ENCODE measurements around the gene TCF19. TPM values are rescaled to one million over a fixed set of nuclear protein-coding genes. Genes with fewer than 3 reads are reported as not detected.
"Not testable (repeated sequence)": the region's sequence is repeated elsewhere in the genome, so short reads cannot be mapped to it uniquely, and the experiment has no call there.

TCF19 gene
- total RNA-seq, 1 donor from 2014 or later: 6.4 TPM

GRCh38 chr6:31197559-31198305, 39.3 kb downstream of the TCF19 start:
- no peak for TF ChIP-seq CTCF (IDR thresholded peaks at IDR 0.05; ENCODE audit: insufficient read depth, low read length, poor library complexity, severe bottlenecking)

GRCh38 chr6:31199105-31199452, 40.7 kb downstream of the TCF19 start:
- not testable (repeated sequence) for H3K36me3 ChIP-seq (ENCODE audit: control insufficient read depth, insufficient read depth, low read length); DNase-seq (ENCODE audit: low read depth); H3K4me3 ChIP-seq (ENCODE audit: low read depth, low read length); H3K27me3 ChIP-seq (ENCODE audit: control insufficient read depth, insufficient read depth, low read length)

More at GRCh38 chr6:31197559-31198305, 39.3 kb downstream of the TCF19 start:
- no peaks in the 10 kb centered on the region for H3K27me3 ChIP-seq (ENCODE audit: control insufficient read depth, insufficient read depth, low read length)
- DNase-seq (ENCODE audit: low read depth): no peak
- H3K4me3 ChIP-seq (ENCODE audit: low read depth, low read length): peak overlapping the region; percentile 76
- H3K36me3 ChIP-seq (ENCODE audit: control insufficient read depth, insufficient read depth, low read length): no peaks in the 10 kb centered on the region

- TF ChIP-seq CTCF (IDR thresholded peaks at IDR 0.05; ENCODE audit: insufficient read depth, low read length, poor library complexity, severe bottlenecking): no peak
- no peak for DNase-seq (ENCODE audit: low read depth)
- no peaks in the 10 kb centered on the region for H3K27me3 ChIP-seq (ENCODE audit: control insufficient read depth, insufficient read depth, low read length)
- H3K36me3 ChIP-seq (ENCODE audit: control insufficient read depth, insufficient read depth, low read length): no peaks in the 10 kb centered on the region
- H3K4me3 ChIP-seq (ENCODE audit: low read depth, low read length): no peak overlapping the region
Observed at GRCh38 chr6:31202259-31203166, 44.1 kb downstream of the TCF19 start.

- Histone ChIP-seq H3K27me3 (ENCODE audit: control insufficient read depth, insufficient read depth, low read length) (no peaks in the 10 kb centered on the region), H3K36me3 (ENCODE audit: control insufficient read depth, insufficient read depth, low read length) (no peaks in the 10 kb centered on the region), H3K4me3 (ENCODE audit: low read depth, low read length) (no peak overlapping the region)
- no peak for TF ChIP-seq CTCF (IDR thresholded peaks at IDR 0.05; ENCODE audit: insufficient read depth, low read length, poor library complexity, severe bottlenecking)
- DNase-seq (ENCODE audit: low read depth): no peak
Observed at GRCh38 chr6:31203345-31203979, 45.1 kb downstream of the TCF19 start.

GRCh38 chr6:31204751-31205145, 46.4 kb downstream of the TCF19 start:
- H3K4me3 ChIP-seq (ENCODE audit: low read depth, low read length): no peak overlapping the region

More at GRCh38 chr6:31204751-31205145, 46.4 kb downstream of the TCF19 start:
- TF ChIP-seq CTCF (IDR thresholded peaks at IDR 0.05; ENCODE audit: insufficient read depth, low read length, poor library complexity, severe bottlenecking): no peak
- Histone ChIP-seq H3K27me3 (ENCODE audit: control insufficient read depth, insufficient read depth, low read length) (no peaks in the 10 kb centered on the region), H3K36me3 (ENCODE audit: control insufficient read depth, insufficient read depth, low read length) (no peaks in the 10 kb centered on the region)
- no peak for DNase-seq (ENCODE audit: low read depth)
